Kasumi-1 (cell line): ENCODE measurements around the gene CAPN10.
"Not testable (repeated sequence)": the region's sequence is repeated elsewhere in the genome, so short reads cannot be mapped to it uniquely, and the experiment has no call there.

Experiments used
- DNase-seq, 2 experiments: peaks; one replicate each; lab custom pipeline; 2025; lab: John Stamatoyannopoulos, UW

Gene CAPN10

GRCh38 chr2:240603081-240603835 lies 16.7 kb downstream of the CAPN10 start:
- no peak for DNase-seq

- DNase-seq: no peak
Measured at GRCh38 chr2:240603846-240604245, 17.3 kb downstream of the CAPN10 start.

- no peak for DNase-seq
Measured at GRCh38 chr2:240604291-240604938, 17.9 kb downstream of the CAPN10 start.

GRCh38 chr2:240604939-240605716 lies 18.6 kb downstream of the CAPN10 start:
- DNase-seq: no peak

GRCh38 chr2:240605867-240606743 lies 19.6 kb downstream of the CAPN10 start:
- no peak for DNase-seq

GRCh38 chr2:240611601-240612210 lies 25.2 kb downstream of the CAPN10 start:
- peak; percentile 38 to 44 for DNase-seq

- no peak for DNase-seq
Measured at GRCh38 chr2:240613781-240614180, 27.2 kb downstream of the CAPN10 start.

- DNase-seq: no peak
Measured at GRCh38 chr2:240614391-240614790, 27.9 kb downstream of the CAPN10 start.

GRCh38 chr2:240615396-240615795 lies 28.9 kb downstream of the CAPN10 start:
- no peak for DNase-seq

GRCh38 chr2:240615820-240616547 lies 29.4 kb downstream of the CAPN10 start:
- no peak for DNase-seq

GRCh38 chr2:240616860-240617666 lies 30.5 kb downstream of the CAPN10 start:
- not testable (repeated sequence) for DNase-seq

GRCh38 chr2:240618776-240619175 lies 32.2 kb downstream of the CAPN10 start:
- no peak for DNase-seq

- no peak for DNase-seq
Measured at GRCh38 chr2:240619506-240620148, 33.1 kb downstream of the CAPN10 start.

GRCh38 chr2:240620149-240620731 lies 33.7 kb downstream of the CAPN10 start:
- DNase-seq: no peak

- no peak for DNase-seq
Measured at GRCh38 chr2:240620859-240621258, 34.3 kb downstream of the CAPN10 start.

GRCh38 chr2:240622060-240622411 lies 35.5 kb downstream of the CAPN10 start:
- DNase-seq: no peak

- DNase-seq: peak; percentile 38 to 51
Measured at GRCh38 chr2:240622531-240623235, 36.1 kb downstream of the CAPN10 start.

- DNase-seq: no peak
Measured at GRCh38 chr2:240623531-240624010, 37.0 kb downstream of the CAPN10 start.
